Activated B cell treated with CpG ODN at 0.5 μM for 24 hours (primary cell): ENCODE results near the gene PDIA3. TPM values are rescaled to one million over a fixed set of nuclear protein-coding genes. Genes with fewer than 3 reads are reported as not detected.
A peak's percentile ranks its signal among the peaks of the same experiment; 100 is the strongest.
"Not testable (repeated sequence)": the region's sequence is repeated elsewhere in the genome, so short reads cannot be mapped to it uniquely, and the experiment has no call there.

Source experiments
- ATAC-seq: fragments of 200-7000 bp; cut with Tn5 transposase; one replicate; pipeline ENCODE4 v1.10.0; 2021; ENCODE audit warnings: low read depth, mild to moderate bottlenecking, moderate library complexity
- CTCF ChIA-PET: fragments of 350-600 bp; sonication (Branson Sonifier 250); formaldehyde crosslinking; loops from one replicate; lab custom pipeline; 2021; ENCODE audit warnings: antibody characterized with exemption; lab: Charles Lee
- POLR2A ChIA-PET: fragments of 350-600 bp; sonication (Branson Sonifier 250); formaldehyde crosslinking; loops from one replicate; lab custom pipeline; 2021; ENCODE audit warnings: antibody characterized with exemption; lab: Charles Lee
- DNase-seq: peaks from one replicate; pipeline ENCODE4 v3.0.0; 2022
- H3K27ac Mint-ChIP-seq: one replicate; pipeline ENCODE4 v1.8.0; 2020; ENCODE audit warnings: mixed read lengths
- H3K27me3 Mint-ChIP-seq: one replicate; pipeline ENCODE4 v1.8.0; 2021; ENCODE audit warnings: mixed read lengths
- H3K36me3 Mint-ChIP-seq: one replicate; pipeline ENCODE4 v1.8.0; 2021; ENCODE audit warnings: low read depth, mixed read lengths
- H3K4me1 Mint-ChIP-seq: one replicate; pipeline ENCODE4 v1.8.0; 2021; ENCODE audit warnings: mixed read lengths
- H3K4me3 Mint-ChIP-seq: one replicate; pipeline ENCODE4 v1.8.0; 2020; ENCODE audit warnings: mild to moderate bottlenecking, mixed read lengths
- H3K9me3 Mint-ChIP-seq: one replicate; pipeline ENCODE4 v1.8.0; 2020; ENCODE audit warnings: mixed read lengths
- CTCF ChIP-seq: fragments of 200-600 bp; IDR thresholded peaks from one replicate; pipeline ENCODE4 v1.8.0; 2022; ENCODE audit warnings: antibody characterized with exemption, mild to moderate bottlenecking
- intact Hi-C: fragments of 100-400 bp; cut with micrococcal nuclease; formaldehyde crosslinking; loops from one replicate; pipeline ENCODE4 v1.15.1; 2024
- total RNA-seq: library from RNA; stranded (reverse); gene quantifications from 2 replicates; pipeline ENCODE4 v1.2.3, GENCODE V29; 2022

PDIA3 gene
- total RNA-seq, 1 donor from 2014 or later: 179 TPM

GRCh38 chr15:43735416-43735815 lies 10.8 kb upstream of the PDIA3 start:
- no peak for TF ChIP-seq CTCF
- CTCF ChIA-PET: no interaction called here
- no peak for DNase-seq
- H3K4me1 Mint-ChIP-seq: peaks cover 8% of the 10 kb centered on the region
- peak; percentile 40 for ATAC-seq
- peak overlapping the region; percentile 48 for H3K4me3 Mint-ChIP-seq
- intact Hi-C loops: no loop called here
- POLR2A ChIA-PET: interaction anchor here (0.7 kb wide), 1 partner anchor 14 kb away, joined by 9 read pairs; no protein-coding TSS in a partner anchor
- no peaks in the 10 kb centered on the region for H3K27me3 Mint-ChIP-seq
- no peaks in the 10 kb centered on the region for H3K9me3 Mint-ChIP-seq
- H3K27ac Mint-ChIP-seq: no peak overlapping the region
- no peaks in the 10 kb centered on the region for H3K36me3 Mint-ChIP-seq

- not testable (repeated sequence) for H3K27me3 Mint-ChIP-seq, DNase-seq, H3K9me3 Mint-ChIP-seq
- H3K27ac Mint-ChIP-seq: peak overlapping the region; percentile 97
- ChIA-PET CTCF (interaction anchor here (1.5 to 1.6 kb wide), 2 partner anchors 24 to 30 kb away, joined by 5 read pairs; partner anchors contain the start of gene ELL3), POLR2A (interaction anchor here (0.7 to 6.1 kb wide), 7 partner anchors 8 to 80 kb away, joined by 3 to 107 read pairs (median 5); partner anchors contain the start of genes ELL3, HYPK, SERF2 and SERINC4)
- peaks cover 64% of the 10 kb centered on the region for H3K4me1 Mint-ChIP-seq
- H3K36me3 Mint-ChIP-seq: peaks cover 24% of the 10 kb centered on the region
- intact Hi-C loops: loop anchor here (1.0 to 5.0 kb wide), 5 partner anchors 29 to 562 kb away; partner anchors contain the start of genes CCNDBP1, ELL3, MFAP1 and SERF2
- H3K4me3 Mint-ChIP-seq: peak overlapping the region; percentile 94
- ATAC-seq: peak; percentile 12
These were observed 668 bp downstream of the PDIA3 start for GRCh38 chr15:43746903-43747309.

- H3K4me1 Mint-ChIP-seq: peaks cover 73% of the 10 kb centered on the region
- H3K9me3 Mint-ChIP-seq: no peaks in the 10 kb centered on the region
- DNase-seq: no peak
- peak overlapping the region; percentile 94 for H3K4me3 Mint-ChIP-seq
- ChIA-PET CTCF (no interaction called here), POLR2A (interaction anchor here (6.1 kb wide), 1 partner anchor 28 kb away, joined by 107 read pairs; the partner anchor contains the start of gene ELL3)
- intact Hi-C loops: loop anchor here (5.0 kb wide), 2 partner anchors 44 to 236 kb away; partner anchors contain the start of gene SERF2
- H3K27ac Mint-ChIP-seq: peak overlapping the region; percentile 30
- no peak for ATAC-seq
- H3K27me3 Mint-ChIP-seq: no peaks in the 10 kb centered on the region
- no peak for TF ChIP-seq CTCF
- peaks cover 35% of the 10 kb centered on the region for H3K36me3 Mint-ChIP-seq
These were observed 2.1 kb downstream of the PDIA3 start for GRCh38 chr15:43748376-43748775.

GRCh38 chr15:43749690-43750345 lies 3.6 kb downstream of the PDIA3 start:
- Mint-ChIP-seq H3K4me3 (peak overlapping the region; percentile 72), H3K36me3 (peaks cover 46% of the 10 kb centered on the region), H3K9me3 (no peaks in the 10 kb centered on the region), H3K27ac (peak overlapping the region; percentile 87), H3K4me1 (peaks cover 70% of the 10 kb centered on the region), H3K27me3 (no peaks in the 10 kb centered on the region)
- CTCF ChIA-PET: interaction anchor here (0.7 to 1.0 kb wide), 3 partner anchors 20 to 308 kb away, joined by 3 to 4 read pairs (median 4); partner anchors contain the start of gene ELL3
- ATAC-seq (peak; percentile 41), DNase-seq (no peak)
- TF ChIP-seq CTCF: no peak
- intact Hi-C loops: loop anchor here (1.0 to 5.0 kb wide), 4 partner anchors 26 to 258 kb away; partner anchors contain the start of genes ELL3, SERF2 and TP53BP1
- POLR2A ChIA-PET: interaction anchor here (0.6 to 6.1 kb wide), 11 partner anchors 9 to 546 kb away, joined by 3 to 107 read pairs (median 5); partner anchors contain the start of genes ELL3, HYPK, MFAP1 and SERINC4

- no peak for ATAC-seq
- TF ChIP-seq CTCF: no peak
- DNase-seq: no peak
- Mint-ChIP-seq H3K4me3 (no peak overlapping the region), H3K4me1 (peaks cover 63% of the 10 kb centered on the region), H3K9me3 (no peaks in the 10 kb centered on the region), H3K36me3 (peaks cover 59% of the 10 kb centered on the region), H3K27me3 (no peaks in the 10 kb centered on the region), H3K27ac (peak overlapping the region; percentile 14)
- intact Hi-C loops: loop anchor here (5.0 kb wide), 1 partner anchor 260 kb away; the partner anchor contains the start of gene TP53BP1
- ChIA-PET CTCF (no interaction called here), POLR2A (no interaction called here)
These were observed 5.6 kb downstream of the PDIA3 start for GRCh38 chr15:43751885-43752284.
